ENCODE results near the gene GRPEL1.

GRCh38 chr4:7049739-7050138, 18.1 kb downstream of the GRPEL1 start:
- no peak for TF ChIP-seq CTCF (conservative IDR thresholded peaks at IDR 0.05)
- TF ChIP-seq EZH2 (IDR thresholded peaks at IDR 0.05; ENCODE audit: low read depth) = no peak
